HG03469 (cell line): Measurements from ENCODE around the gene ACTL7A.

ENCODE experiments used
- ATAC-seq: cut with Tn5 transposase; IDR thresholded peaks from one replicate; pipeline ENCODE4 v1.9.1; 2021; ENCODE audit warnings: mild to moderate bottlenecking, moderate library complexity, moderate number of reproducible peaks; ENCODE audit not compliant: unreplicated experiment

The ACTL7A gene

GRCh38 chr9:108910914-108911313, 48.8 kb downstream of the ACTL7A start:
- no peak for ATAC-seq

GRCh38 chr9:108911820-108912219, 49.8 kb downstream of the ACTL7A start:
- no peak for ATAC-seq
